Mononuclear cell (primary cell): Measurements from ENCODE around the gene TLK2. TPM values are rescaled to one million over a fixed set of nuclear protein-coding genes. Genes with fewer than 3 reads are reported as not detected.
A peak's percentile ranks its signal among the peaks of the same experiment; 100 is the strongest.

ENCODE experiments used
- H3K27me3 ChIP-seq: 2 replicates; pipeline ENCODE4 v1.6.0; 2011; ENCODE audit warnings: low read length, control low read depth; ENCODE audit not compliant: insufficient read depth
- H3K4me1 ChIP-seq: 2 replicates; pipeline ENCODE4 v1.5.1; 2011; ENCODE audit warnings: mild to moderate bottlenecking, low read length, control low read depth; ENCODE audit not compliant: insufficient read depth
- H3K4me3 ChIP-seq: 2 replicates; pipeline ENCODE4 v1.5.1; 2011; ENCODE audit warnings: mild to moderate bottlenecking, low read length, moderate library complexity
- H3K9me3 ChIP-seq: 2 replicates; pipeline ENCODE4 v1.5.1; 2011; ENCODE audit warnings: low read depth, mild to moderate bottlenecking, control low read depth, low read length
- total RNA-seq: library from RNA; depleted of rRNA; stranded (reverse); fragments of >200 nt; gene quantifications from one replicate; pipeline ENCODE4 v1.2.3, GENCODE V29; 2012

TLK2 gene
- total RNA-seq, 1 donor: 69.5 TPM

- no peak overlapping the region for H3K4me3 ChIP-seq
- peaks cover 23% of the 10 kb centered on the region for H3K4me1 ChIP-seq
- H3K27me3 ChIP-seq: no peaks in the 10 kb centered on the region
- H3K9me3 ChIP-seq: no peaks in the 10 kb centered on the region
Measured at GRCh38 chr17:62631086-62631935, 152.7 kb downstream of the TLK2 start.

GRCh38 chr17:62631936-62632924 is 153.6 kb downstream of the TLK2 start:
- peaks cover 15% of the 10 kb centered on the region for H3K4me1 ChIP-seq
- no peaks in the 10 kb centered on the region for H3K9me3 ChIP-seq
- no peaks in the 10 kb centered on the region for H3K27me3 ChIP-seq
- no peak overlapping the region for H3K4me3 ChIP-seq

- H3K4me1 ChIP-seq: no peaks in the 10 kb centered on the region
Measured at GRCh38 chr17:62637809-62638208, 159.2 kb downstream of the TLK2 start.

GRCh38 chr17:62641153-62641552 is 162.5 kb downstream of the TLK2 start:
- Histone ChIP-seq H3K4me3 (no peak overlapping the region), H3K27me3 (no peaks in the 10 kb centered on the region), H3K4me1 (no peaks in the 10 kb centered on the region), H3K9me3 (no peaks in the 10 kb centered on the region)

More at GRCh38 chr17:62637809-62638208, 159.2 kb downstream of the TLK2 start:
- no peaks in the 10 kb centered on the region for H3K9me3 ChIP-seq
- H3K27me3 ChIP-seq: no peaks in the 10 kb centered on the region
- H3K4me3 ChIP-seq: no peak overlapping the region

GRCh38 chr17:62641951-62642350 is 163.3 kb downstream of the TLK2 start:
- Histone ChIP-seq H3K4me3 (no peak overlapping the region), H3K4me1 (no peaks in the 10 kb centered on the region), H3K27me3 (no peaks in the 10 kb centered on the region), H3K9me3 (no peaks in the 10 kb centered on the region)

GRCh38 chr17:62643496-62643895 is 164.9 kb downstream of the TLK2 start:
- H3K9me3 ChIP-seq: no peaks in the 10 kb centered on the region
- no peaks in the 10 kb centered on the region for H3K4me1 ChIP-seq
- H3K4me3 ChIP-seq: no peak overlapping the region
- H3K27me3 ChIP-seq: no peaks in the 10 kb centered on the region

- no peaks in the 10 kb centered on the region for H3K4me1 ChIP-seq
- no peak overlapping the region for H3K4me3 ChIP-seq
- H3K27me3 ChIP-seq: no peaks in the 10 kb centered on the region
Measured at GRCh38 chr17:62644487-62645173, 166.0 kb downstream of the TLK2 start.

GRCh38 chr17:62648251-62648955 is 169.8 kb downstream of the TLK2 start:
- Histone ChIP-seq H3K27me3 (no peaks in the 10 kb centered on the region), H3K9me3 (no peaks in the 10 kb centered on the region), H3K4me3 (no peak overlapping the region), H3K4me1 (peaks cover 11% of the 10 kb centered on the region)

More at GRCh38 chr17:62644487-62645173, 166.0 kb downstream of the TLK2 start:
- no peaks in the 10 kb centered on the region for H3K9me3 ChIP-seq

GRCh38 chr17:62648956-62649294 is 170.3 kb downstream of the TLK2 start:
- Histone ChIP-seq H3K27me3 (no peaks in the 10 kb centered on the region), H3K9me3 (no peaks in the 10 kb centered on the region), H3K4me1 (peaks cover 17% of the 10 kb centered on the region), H3K4me3 (no peak overlapping the region)

- Histone ChIP-seq H3K27me3 (no peaks in the 10 kb centered on the region), H3K9me3 (no peaks in the 10 kb centered on the region), H3K4me3 (no peak overlapping the region), H3K4me1 (peaks cover 23% of the 10 kb centered on the region)
Measured at GRCh38 chr17:62649570-62649969, 170.9 kb downstream of the TLK2 start.

- Histone ChIP-seq H3K4me1 (peaks cover 25% of the 10 kb centered on the region), H3K4me3 (no peak overlapping the region), H3K9me3 (no peaks in the 10 kb centered on the region), H3K27me3 (no peaks in the 10 kb centered on the region)
Measured at GRCh38 chr17:62650587-62650986, 172.0 kb downstream of the TLK2 start.

GRCh38 chr17:62652251-62653001 is 173.8 kb downstream of the TLK2 start:
- Histone ChIP-seq H3K4me3 (peak overlapping the region; percentile 33), H3K9me3 (no peaks in the 10 kb centered on the region), H3K4me1 (peaks cover 25% of the 10 kb centered on the region), H3K27me3 (no peaks in the 10 kb centered on the region)

- Histone ChIP-seq H3K4me3 (peak overlapping the region; percentile 33), H3K27me3 (no peaks in the 10 kb centered on the region), H3K9me3 (no peaks in the 10 kb centered on the region), H3K4me1 (peaks cover 25% of the 10 kb centered on the region)
Measured at GRCh38 chr17:62653002-62653825, 174.6 kb downstream of the TLK2 start.
